ENCODE results near the gene ZNF365. TPM values are rescaled to one million over a fixed set of nuclear protein-coding genes. Genes with fewer than 3 reads are reported as not detected.

ZNF365 gene
- total and polyA plus RNA-seq, 9 of the 15 experiments (the other 6 are each of a cell fraction or from before 2014, with no cell fraction given), result 0.03 to 0.04 TPM; not detected in 7

DNA sequence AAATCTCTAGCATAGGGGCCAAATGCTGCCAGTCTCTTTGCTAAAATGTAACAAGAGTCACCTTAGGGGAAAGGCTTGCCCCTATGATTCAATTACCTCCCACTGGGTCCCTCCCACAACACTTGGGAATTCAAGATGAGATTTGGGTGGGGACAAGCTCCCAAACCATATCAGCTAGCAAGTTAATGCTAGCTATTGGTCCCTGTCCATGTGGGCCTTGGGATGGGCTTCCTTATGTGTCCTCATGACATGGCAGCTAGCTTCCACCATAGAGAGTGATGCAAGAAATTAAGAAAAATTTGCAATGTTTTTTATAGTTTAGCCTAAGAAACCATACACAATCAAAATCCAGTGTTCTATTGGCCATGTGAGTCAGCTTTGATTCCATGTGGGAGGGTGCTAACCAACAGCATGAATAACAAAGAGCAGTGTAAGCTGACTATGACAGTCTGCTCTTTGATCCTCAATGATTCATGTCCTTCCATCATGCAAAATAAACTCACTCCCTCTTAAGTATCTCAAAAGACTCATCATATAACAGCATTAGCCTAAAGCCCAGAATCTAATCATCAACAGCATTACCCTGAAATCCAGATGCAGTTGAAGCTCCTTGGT, 21.7 kb upstream of the ZNF365 start (continued):
- TF ChIP-seq, protein P1, sequence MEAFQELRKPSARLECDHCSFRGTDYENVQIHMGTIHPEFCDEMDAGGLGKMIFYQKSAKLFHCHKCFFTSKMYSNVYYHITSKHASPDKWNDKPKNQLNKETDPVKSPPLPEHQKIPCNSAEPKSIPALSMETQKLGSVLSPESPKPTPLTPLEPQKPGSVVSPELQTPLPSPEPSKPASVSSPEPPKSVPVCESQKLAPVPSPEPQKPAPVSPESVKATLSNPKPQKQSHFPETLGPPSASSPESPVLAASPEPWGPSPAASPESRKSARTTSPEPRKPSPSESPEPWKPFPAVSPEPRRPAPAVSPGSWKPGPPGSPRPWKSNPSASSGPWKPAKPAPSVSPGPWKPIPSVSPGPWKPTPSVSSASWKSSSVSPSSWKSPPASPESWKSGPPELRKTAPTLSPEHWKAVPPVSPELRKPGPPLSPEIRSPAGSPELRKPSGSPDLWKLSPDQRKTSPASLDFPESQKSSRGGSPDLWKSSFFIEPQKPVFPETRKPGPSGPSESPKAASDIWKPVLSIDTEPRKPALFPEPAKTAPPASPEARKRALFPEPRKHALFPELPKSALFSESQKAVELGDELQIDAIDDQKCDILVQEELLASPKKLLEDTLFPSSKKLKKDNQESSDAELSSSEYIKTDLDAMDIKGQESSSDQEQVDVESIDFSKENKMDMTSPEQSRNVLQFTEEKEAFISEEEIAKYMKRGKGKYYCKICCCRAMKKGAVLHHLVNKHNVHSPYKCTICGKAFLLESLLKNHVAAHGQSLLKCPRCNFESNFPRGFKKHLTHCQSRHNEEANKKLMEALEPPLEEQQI (IDR thresholded peaks at IDR 0.05), result no peak
- no peak for TF ChIP-seq GATA2 (CRISPR knock-in tag; IDR thresholded peaks at IDR 0.05)

DNA sequence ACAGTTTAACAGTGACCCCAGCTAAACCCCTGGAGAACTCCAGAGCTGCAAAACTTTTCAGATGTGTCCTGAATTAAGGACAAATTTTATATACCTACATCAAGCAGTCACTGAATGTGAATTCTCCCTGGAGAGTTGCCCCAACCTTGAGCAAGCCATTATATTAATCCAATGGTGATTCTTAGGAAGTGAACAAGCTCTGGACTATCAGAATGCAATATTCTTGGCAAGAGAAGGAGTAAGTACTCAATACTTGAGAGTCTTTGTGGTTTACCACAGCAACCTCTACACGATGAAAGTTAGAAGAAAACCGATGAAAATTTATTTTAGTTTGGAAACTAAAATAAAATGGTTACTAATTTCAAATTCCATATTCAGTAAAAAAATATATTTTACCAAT, 19.3 kb upstream of the ZNF365 start:
- no peak for DNase-seq (ENCODE audit: extremely low read depth in 1 of 4, low spot score in 3 of 4)
- Histone ChIP-seq H3K4me3 (no peak overlapping the region), H3K4me2 (ENCODE audit: insufficient read depth, low read length) (no peak overlapping the region), H2AFZ (ENCODE audit: low read depth, low read length) (no peak overlapping the region), H3K9me1 (ENCODE audit: control insufficient read depth, insufficient read depth, low read length) (no peaks in the 10 kb centered on the region), H4K20me1 (replicated peaks; ENCODE audit: control insufficient read depth, insufficient read depth, low read length) (no peaks in the 10 kb centered on the region), H3K36me3 (ENCODE audit: control insufficient read depth, insufficient read depth, low read length) (no peaks in the 10 kb centered on the region), H3K9me3 (replicated peaks; ENCODE audit: control insufficient read depth, insufficient read depth, low read depth, low read length) (no peaks in the 10 kb centered on the region), H3K9ac (ENCODE audit: insufficient read depth in 1 of 2, low read depth in 2 of 2, low read length in 2 of 2) (no peak overlapping the region), H3K27me3 (ENCODE audit: control insufficient read depth in 2 of 2, insufficient read depth in 2 of 2, low read length in 2 of 2) (no peaks in the 10 kb centered on the region), H3K4me1 (replicated peaks in 1 of 2; ENCODE audit: control insufficient read depth in 2 of 2, insufficient read depth in 2 of 2, low read length in 2 of 2) (no peaks in the 10 kb centered on the region), H3K79me2 (ENCODE audit: control insufficient read depth, insufficient read depth, low read length) (no peaks in the 10 kb centered on the region), H3K27ac (ENCODE audit: extremely low read depth, low read depth, low read length) (no peak overlapping the region)
- POLR2A ChIA-PET, result no interaction called here
- intact Hi-C loops (cut with micrococcal nuclease) (no loop called here), in situ Hi-C loops (cut with MboI) (no loop called here)
- no peak for ATAC-seq
- no peak for FAIRE-seq
- CTCF ChIA-PET (ENCODE audit: low intra/inter-chr PET ratio), result no interaction called here
- BruUV-seq (replicated peaks), result no TSS peak
- 0% methylated on average over 2 of the region's 2 CpGs for WGBS (ENCODE audit: insufficient coverage, low coverage, missing lambda C conversion rate)
- TF ChIP-seq ZNF561 (CRISPR knock-in tag; conservative IDR thresholded peaks at IDR 0.05) (no peak), ZZZ3 (IDR thresholded peaks at IDR 0.05) (no peak), ETS2 (tag; IDR thresholded peaks at IDR 0.05; ENCODE audit: borderline replicate concordance, poor library complexity, severe bottlenecking) (no peak), ZNF311 (CRISPR knock-in tag; IDR thresholded peaks at IDR 0.05) (no peak), ARHGAP35 (IDR thresholded peaks at IDR 0.05; ENCODE audit: partially characterized antibody) (no peak), DACH1 (IDR thresholded peaks at IDR 0.05; ENCODE audit: partially characterized antibody) (no peak), ZNF121 (CRISPR knock-in tag; conservative IDR thresholded peaks at IDR 0.05) (no peak), ELF1 (tag; IDR thresholded peaks at IDR 0.05) (no peak), LARP7 (IDR thresholded peaks at IDR 0.05) (no peak), MTA3 (IDR thresholded peaks at IDR 0.05; ENCODE audit: borderline replicate concordance) (no peak)
- TF ChIP-seq, protein P2, sequence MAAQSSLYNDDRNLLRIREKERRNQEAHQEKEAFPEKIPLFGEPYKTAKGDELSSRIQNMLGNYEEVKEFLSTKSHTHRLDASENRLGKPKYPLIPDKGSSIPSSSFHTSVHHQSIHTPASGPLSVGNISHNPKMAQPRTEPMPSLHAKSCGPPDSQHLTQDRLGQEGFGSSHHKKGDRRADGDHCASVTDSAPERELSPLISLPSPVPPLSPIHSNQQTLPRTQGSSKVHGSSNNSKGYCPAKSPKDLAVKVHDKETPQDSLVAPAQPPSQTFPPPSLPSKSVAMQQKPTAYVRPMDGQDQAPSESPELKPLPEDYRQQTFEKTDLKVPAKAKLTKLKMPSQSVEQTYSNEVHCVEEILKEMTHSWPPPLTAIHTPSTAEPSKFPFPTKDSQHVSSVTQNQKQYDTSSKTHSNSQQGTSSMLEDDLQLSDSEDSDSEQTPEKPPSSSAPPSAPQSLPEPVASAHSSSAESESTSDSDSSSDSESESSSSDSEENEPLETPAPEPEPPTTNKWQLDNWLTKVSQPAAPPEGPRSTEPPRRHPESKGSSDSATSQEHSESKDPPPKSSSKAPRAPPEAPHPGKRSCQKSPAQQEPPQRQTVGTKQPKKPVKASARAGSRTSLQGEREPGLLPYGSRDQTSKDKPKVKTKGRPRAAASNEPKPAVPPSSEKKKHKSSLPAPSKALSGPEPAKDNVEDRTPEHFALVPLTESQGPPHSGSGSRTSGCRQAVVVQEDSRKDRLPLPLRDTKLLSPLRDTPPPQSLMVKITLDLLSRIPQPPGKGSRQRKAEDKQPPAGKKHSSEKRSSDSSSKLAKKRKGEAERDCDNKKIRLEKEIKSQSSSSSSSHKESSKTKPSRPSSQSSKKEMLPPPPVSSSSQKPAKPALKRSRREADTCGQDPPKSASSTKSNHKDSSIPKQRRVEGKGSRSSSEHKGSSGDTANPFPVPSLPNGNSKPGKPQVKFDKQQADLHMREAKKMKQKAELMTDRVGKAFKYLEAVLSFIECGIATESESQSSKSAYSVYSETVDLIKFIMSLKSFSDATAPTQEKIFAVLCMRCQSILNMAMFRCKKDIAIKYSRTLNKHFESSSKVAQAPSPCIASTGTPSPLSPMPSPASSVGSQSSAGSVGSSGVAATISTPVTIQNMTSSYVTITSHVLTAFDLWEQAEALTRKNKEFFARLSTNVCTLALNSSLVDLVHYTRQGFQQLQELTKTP (IDR thresholded peaks at IDR 0.05; ENCODE audit: low read depth in 1 of 2, partially characterized antibody in 2 of 2), result no peak
- TF ChIP-seq, protein P3, sequence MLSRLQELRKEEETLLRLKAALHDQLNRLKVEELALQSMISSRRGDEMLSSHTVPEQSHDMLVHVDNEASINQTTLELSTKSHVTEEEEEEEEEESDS (CRISPR knock-in tag; IDR thresholded peaks at IDR 0.05), result no peak
- TF ChIP-seq, protein P4, sequence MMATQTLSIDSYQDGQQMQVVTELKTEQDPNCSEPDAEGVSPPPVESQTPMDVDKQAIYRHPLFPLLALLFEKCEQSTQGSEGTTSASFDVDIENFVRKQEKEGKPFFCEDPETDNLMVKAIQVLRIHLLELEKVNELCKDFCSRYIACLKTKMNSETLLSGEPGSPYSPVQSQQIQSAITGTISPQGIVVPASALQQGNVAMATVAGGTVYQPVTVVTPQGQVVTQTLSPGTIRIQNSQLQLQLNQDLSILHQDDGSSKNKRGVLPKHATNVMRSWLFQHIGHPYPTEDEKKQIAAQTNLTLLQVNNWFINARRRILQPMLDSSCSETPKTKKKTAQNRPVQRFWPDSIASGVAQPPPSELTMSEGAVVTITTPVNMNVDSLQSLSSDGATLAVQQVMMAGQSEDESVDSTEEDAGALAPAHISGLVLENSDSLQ (IDR thresholded peaks at IDR 0.05), result no peak
